HG02763 (cell line): ENCODE measurements around the gene SMOC1.

Experiments used
- ATAC-seq: cut with Tn5 transposase; IDR thresholded peaks from one replicate; pipeline ENCODE4 v1.9.1; 2021; ENCODE audit warnings: mild to moderate bottlenecking, moderate library complexity; ENCODE audit not compliant: unreplicated experiment

The SMOC1 gene

DNA sequence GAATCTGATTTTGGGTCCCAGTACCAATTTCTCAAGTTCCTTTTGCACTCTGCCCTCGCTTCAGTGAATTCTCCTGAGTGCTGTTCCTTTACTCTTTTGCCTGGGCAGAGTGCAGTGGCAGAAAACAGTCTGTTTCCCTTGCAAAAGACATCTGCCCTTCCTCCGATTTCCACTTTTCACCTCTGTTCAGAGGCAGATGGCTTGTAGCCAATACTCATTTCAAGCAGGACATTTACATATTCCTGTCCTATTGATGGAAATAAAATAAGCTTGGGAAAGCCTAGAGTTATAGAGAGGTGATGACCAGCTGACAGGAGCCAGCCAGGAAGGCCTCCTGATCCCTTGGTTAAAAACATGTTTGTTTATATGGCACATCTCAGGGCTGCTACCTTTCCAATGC, 198.5 kb downstream of the SMOC1 start:
- ATAC-seq, result no peak

- ATAC-seq, result no peak
Measured at GRCh38 chr14:70078329-70078728, 199.1 kb downstream of the SMOC1 start.

GRCh38 chr14:70080076-70080475, 200.9 kb downstream of the SMOC1 start:
- ATAC-seq, result no peak
